GM19240 (cell line): ENCODE measurements around the gene GATA2.

Source experiments
- DNase-seq: peaks from one replicate; pipeline ENCODE4 v3.0.0; 2011; ENCODE audit warnings: low spot score; ENCODE audit not compliant: insufficient read length

GATA2 gene

DNA sequence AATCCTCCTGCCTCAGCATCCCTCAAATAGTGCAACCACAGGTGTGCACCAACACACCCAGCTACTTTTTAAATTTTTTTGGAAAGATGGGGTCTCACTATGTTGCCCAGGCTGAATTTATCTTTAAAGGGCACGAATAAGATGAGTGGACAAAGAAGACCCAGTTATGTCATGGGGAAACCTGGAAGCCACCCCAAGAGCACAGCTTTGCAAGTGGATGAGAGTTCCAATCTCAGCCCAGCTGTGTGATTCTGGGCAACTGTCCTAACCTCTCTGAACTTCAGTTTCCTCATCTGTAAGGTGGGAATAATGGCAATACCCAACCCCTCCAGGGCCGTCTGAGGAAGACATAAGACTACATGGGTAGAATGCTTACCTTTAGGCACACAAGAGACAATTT is 58.5 kb downstream of the GATA2 start:
- no peak for DNase-seq

DNA sequence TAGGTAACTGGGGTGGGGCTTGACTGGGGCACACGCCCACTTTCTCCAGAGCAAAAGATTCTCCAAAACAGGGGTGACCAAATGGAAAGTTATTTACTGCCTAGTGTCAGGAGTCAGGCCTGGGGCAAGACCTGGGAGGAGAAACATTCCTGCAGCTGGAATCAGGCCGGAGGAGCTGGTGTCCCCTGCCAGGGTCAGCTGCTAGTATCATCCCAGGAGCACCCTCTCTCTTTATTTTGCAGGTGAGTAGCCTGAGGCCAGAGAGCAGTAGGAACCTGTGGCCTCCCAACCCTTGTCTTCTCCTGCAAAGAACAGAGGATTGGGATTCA is 59.2 kb downstream of the GATA2 start:
- DNase-seq, result no peak

DNA sequence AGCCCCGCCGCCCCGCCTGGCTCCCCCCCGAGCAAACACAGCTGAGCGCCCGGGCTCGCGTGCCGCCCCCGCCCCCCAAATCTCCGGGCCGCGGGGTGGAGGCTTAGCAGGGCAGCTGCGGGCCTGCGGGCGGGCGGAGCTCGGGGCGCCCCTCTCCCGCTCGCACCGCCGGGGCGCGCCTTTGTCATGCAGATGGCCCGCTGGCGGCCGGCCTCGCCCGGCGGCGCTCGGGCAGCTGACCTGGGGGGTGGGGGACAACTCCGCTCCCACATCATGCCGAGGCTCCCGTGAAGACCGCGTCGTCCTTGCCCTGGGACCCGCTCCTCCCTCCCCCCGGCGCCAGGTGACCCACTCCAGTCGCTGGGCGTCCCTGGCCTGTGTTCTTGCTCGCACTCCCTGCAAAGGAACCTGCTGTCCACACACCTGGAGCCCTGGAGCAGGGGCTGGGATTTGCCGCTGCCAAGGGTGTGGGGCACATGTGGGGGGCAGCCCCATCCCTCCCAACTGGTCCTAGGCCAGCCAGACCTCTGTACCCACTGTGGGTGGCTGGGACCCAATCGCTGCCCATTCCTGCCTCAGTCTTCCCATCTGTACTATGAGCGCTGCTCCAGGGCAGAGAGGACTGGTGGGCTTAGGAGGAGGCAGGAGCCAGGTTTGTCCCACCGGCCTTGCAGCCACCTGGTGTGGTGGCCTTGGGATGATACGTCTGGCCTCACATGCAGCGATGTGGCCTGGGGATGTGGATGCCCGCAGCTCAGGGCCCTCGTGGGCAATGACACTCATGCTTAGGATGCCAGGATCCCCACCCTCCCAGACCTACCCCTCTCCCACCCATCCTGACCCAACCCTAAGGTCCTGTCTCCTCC is 59.8 kb downstream of the GATA2 start:
- DNase-seq, result no peak

DNA sequence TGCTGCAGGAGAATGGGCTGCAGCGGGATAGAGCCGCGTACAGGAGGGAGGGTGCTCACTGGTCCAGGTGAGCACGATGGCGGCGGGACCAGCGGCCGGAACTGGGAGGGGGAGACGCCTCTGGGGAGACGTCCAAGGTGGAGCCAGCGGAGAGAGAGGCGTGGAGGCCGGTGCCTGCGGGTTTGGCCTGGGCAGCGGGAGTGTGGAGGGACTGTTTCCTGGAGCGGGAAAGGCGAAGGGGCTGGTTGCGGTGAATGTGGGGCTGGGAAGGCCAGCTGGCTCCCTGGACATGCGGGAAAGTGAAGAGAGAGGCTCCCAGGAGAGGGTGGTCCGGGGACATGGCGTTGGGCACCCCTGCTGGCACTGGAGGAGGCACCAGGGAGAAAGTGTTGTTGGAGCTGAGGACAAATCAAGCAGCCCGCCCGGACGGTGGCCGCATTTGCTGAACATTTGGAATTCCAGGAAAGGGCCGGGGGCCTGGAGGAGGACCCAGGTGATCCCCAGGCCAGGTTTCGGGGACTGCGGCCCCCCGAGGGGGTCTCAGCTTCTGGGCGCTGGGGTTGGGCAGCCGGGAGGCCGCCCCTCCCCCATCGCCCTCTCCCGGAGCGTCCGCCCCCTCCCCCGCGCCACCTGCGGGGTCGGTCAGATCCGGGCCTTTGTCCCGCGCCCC is 60.6 kb downstream of the GATA2 start:
- no peak for DNase-seq

DNA sequence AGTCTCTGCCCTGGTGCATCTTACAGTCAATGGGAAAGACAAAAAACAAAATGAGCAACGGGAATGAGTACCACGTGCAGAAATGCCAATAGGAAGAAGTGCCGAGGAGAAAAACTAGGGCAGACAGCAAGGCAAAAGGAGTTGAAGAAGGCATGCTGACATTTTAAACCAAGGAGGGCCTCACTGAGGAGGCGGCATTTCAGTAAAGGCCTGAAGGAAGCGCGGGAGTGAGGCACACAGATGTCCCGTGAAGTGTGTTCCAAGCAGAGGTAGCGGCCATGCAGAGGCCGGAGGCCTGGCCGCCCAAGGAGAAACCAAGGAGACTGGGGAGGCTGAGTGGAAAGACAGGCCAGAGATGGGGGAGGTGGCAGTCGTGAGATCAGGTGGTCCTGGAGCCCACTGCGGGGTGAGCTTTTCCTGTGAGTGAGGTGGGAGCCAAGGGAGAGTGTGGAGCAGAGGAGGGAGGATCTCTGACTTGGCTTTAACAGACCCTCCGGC is 61.1 kb downstream of the GATA2 start:
- no peak for DNase-seq

DNA sequence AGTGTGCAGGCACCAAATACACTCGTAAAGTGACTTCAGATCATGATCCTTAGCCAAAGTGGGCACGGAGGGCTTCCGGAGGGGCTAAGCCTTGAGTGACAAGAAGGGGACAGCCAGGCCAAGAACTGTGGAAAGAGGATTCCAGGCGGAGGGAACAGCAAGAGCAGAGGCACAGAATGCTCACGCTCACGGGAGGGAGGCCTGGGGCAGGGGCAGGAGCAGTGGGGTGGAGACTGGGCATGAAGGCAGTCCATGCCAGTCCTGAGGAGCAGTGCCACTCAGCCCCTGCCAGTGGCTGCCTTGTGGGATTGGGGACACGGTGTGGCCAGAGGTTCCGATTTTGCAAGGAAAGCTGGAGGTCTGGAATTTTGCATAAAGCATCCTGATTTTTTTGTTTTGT is 62.3 kb downstream of the GATA2 start:
- no peak for DNase-seq

DNA sequence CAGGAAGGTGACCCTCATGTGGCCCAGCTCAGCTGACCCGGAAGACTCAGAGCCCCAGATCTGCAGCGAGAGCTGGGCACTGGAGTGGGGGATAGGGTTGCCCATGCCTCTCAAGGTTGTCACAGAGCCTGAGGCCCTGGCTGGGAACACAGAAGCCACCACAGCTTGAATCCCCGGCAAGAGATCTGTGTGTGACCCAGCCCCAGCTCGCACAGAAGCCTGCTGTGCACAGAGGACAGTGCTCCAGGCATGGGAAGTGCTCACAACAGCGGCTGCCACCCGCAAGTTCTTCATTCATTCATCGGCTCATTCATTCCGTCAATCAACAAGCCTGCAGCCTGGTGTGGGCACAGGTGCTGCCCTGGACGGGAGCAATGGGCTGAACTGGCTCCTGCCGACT is 62.7 kb downstream of the GATA2 start:
- DNase-seq, result no peak

DNA sequence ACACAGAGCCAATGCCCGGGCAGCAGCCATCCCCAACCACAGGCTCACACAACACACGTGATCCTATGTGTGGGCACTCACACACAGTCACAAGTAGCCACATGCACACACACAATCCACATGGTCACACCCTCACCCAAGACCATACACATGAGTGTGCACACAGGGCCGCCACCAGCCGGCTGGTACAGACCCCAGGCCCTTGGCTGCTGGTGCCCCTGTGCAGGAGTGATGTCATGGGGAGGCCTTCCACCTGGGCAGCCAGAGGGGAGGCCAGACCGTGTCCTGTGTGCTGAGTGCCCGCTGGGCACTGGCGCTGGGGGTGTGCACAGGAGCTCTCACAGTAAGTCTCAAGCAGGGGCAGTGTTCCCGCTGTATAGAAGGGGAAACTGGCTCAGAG is 63.2 kb downstream of the GATA2 start:
- no peak for DNase-seq
